ENCODE data around the gene ZBED1. TPM values are rescaled to one million over a fixed set of nuclear protein-coding genes. Genes with fewer than 3 reads are reported as not detected.
A peak's percentile ranks its signal among the peaks of the same experiment; 100 is the strongest.
"Not testable (repeated sequence)": the region's sequence is repeated elsewhere in the genome, so short reads cannot be mapped to it uniquely, and the experiment has no call there.

ZBED1 gene
- total RNA-seq, 1 experiment from 2014 or later, result 45.1 TPM

- H3K4me1 Mint-ChIP-seq, result peaks cover 25% of the 10 kb centered on the region
- peak overlapping the region; percentile 62; the same call in 1 of the 2 replicates for H3K27ac Mint-ChIP-seq
- CTCF ChIA-PET, result no interaction called here
- ATAC-seq (peak; percentile 34), DNase-seq (ENCODE audit: low spot score) (peak; percentile 52)
- POLR2A ChIA-PET, result no interaction called here
- peaks cover 60% of the 10 kb centered on the region for H3K36me3 Mint-ChIP-seq
- H3K4me3 Mint-ChIP-seq, result no peak overlapping the region
- H3K9me3 Mint-ChIP-seq, result peaks cover 46% of the 10 kb centered on the region
- TF ChIP-seq, protein P1, sequence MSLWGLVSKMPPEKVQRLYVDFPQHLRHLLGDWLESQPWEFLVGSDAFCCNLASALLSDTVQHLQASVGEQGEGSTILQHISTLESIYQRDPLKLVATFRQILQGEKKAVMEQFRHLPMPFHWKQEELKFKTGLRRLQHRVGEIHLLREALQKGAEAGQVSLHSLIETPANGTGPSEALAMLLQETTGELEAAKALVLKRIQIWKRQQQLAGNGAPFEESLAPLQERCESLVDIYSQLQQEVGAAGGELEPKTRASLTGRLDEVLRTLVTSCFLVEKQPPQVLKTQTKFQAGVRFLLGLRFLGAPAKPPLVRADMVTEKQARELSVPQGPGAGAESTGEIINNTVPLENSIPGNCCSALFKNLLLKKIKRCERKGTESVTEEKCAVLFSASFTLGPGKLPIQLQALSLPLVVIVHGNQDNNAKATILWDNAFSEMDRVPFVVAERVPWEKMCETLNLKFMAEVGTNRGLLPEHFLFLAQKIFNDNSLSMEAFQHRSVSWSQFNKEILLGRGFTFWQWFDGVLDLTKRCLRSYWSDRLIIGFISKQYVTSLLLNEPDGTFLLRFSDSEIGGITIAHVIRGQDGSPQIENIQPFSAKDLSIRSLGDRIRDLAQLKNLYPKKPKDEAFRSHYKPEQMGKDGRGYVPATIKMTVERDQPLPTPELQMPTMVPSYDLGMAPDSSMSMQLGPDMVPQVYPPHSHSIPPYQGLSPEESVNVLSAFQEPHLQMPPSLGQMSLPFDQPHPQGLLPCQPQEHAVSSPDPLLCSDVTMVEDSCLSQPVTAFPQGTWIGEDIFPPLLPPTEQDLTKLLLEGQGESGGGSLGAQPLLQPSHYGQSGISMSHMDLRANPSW (CRISPR knock-in tag; conservative IDR thresholded peaks at IDR 0.05; ENCODE audit: low read depth), result no peak
- TF ChIP-seq ETV6 (CRISPR knock-in tag; IDR thresholded peaks at IDR 0.05) (no peak), RORB (CRISPR knock-in tag; IDR thresholded peaks at IDR 0.05) (no peak)
- no peaks in the 10 kb centered on the region for H3K27me3 Mint-ChIP-seq (ENCODE audit: low read depth)
These were observed 36.7 kb downstream of the ZBED1 start for GRCh38 chrX:2463973-2464676.

DNA sequence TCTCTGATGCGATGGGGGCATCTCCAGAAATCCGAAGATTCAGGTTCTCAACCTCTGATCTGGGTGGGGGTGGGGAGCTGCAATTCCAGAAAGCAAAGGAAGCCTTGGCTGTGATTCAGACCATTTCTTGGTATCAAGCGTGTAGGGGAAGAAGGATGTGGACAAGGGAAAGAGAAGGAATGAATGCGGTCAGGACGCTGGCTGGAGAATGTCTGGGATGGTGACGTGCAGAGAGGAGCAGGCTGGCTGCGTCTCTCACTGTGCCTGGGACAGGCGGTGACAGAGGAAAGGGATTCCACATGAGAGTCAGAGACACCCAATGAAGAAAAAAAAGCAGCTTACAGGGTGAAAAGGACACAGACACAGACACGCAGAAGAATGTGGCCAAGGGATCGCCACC lies 37.3 kb downstream of the ZBED1 start:
- ATAC-seq; POLR2A ChIA-PET; DNase-seq (ENCODE audit: low spot score); H3K4me3 Mint-ChIP-seq; H3K27me3 Mint-ChIP-seq (ENCODE audit: low read depth); CTCF ChIA-PET: not testable (repeated sequence)
- Mint-ChIP-seq H3K36me3 (peaks cover 56% of the 10 kb centered on the region), H3K9me3 (peaks cover 43% of the 10 kb centered on the region), H3K4me1 (peaks cover 25% of the 10 kb centered on the region), H3K27ac (peak overlapping the region; percentile 62)

GRCh38 chrX:2462780-2463179 lies 38.0 kb downstream of the ZBED1 start:
- H3K36me3 Mint-ChIP-seq, result peaks cover 57% of the 10 kb centered on the region
- peaks cover 43% of the 10 kb centered on the region for H3K9me3 Mint-ChIP-seq
- no peaks in the 10 kb centered on the region for H3K27me3 Mint-ChIP-seq (ENCODE audit: low read depth)
- H3K27ac Mint-ChIP-seq, result peak overlapping the region; percentile 62
- TF ChIP-seq TP53 (CRISPR knock-in tag; IDR thresholded peaks at IDR 0.05), result no peak
- TF ChIP-seq MAX (CRISPR knock-in tag; IDR thresholded peaks at IDR 0.05), result peak; percentile 38; the same call in 1 of the 2 replicates
- 0 out of 2 replicates have a peak, but pooled peaks have one; percentile 18 for TF ChIP-seq SP1 (CRISPR knock-in tag; conservative IDR thresholded peaks at IDR 0.05)
- ChIA-PET POLR2A (no interaction called here), CTCF (no interaction called here)
- peak; percentile 69 for ATAC-seq
- no peak overlapping the region for H3K4me3 Mint-ChIP-seq
- peaks cover 25% of the 10 kb centered on the region for H3K4me1 Mint-ChIP-seq
- no peak for DNase-seq (ENCODE audit: low spot score)

DNA sequence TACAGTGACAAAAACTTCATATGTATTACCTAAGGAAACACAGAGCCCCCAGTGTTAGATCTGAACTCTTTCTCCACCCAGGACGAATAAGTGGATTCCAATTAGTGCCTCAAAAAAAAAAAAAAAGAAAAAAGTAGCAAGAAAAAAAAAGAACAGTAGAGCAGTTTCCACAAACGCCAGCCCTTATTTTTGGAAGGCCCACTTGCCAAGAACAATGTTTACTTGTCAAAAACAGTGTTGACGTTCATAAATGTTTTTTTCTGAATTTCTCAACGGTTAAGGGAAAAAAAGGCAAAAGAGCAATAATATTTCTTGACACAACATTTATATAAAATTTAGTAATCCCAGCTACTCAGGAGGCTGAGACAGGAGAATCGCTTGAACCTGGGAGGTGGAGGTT lies 38.7 kb downstream of the ZBED1 start:
- Mint-ChIP-seq H3K4me1 (peaks cover 25% of the 10 kb centered on the region), H3K4me3 (no peak overlapping the region), H3K27me3 (ENCODE audit: low read depth) (no peaks in the 10 kb centered on the region), H3K27ac (peak overlapping the region; percentile 94), H3K9me3 (peaks cover 38% of the 10 kb centered on the region), H3K36me3 (peaks cover 58% of the 10 kb centered on the region)
- ChIA-PET CTCF (no interaction called here), POLR2A (no interaction called here)
- no peak for DNase-seq (ENCODE audit: low spot score)
- ATAC-seq, result no peak
- no peak for TF ChIP-seq HMGA2 (CRISPR knock-in tag; IDR thresholded peaks at IDR 0.05)
- no peak for TF ChIP-seq ATF3 (CRISPR knock-in tag; conservative IDR thresholded peaks at IDR 0.05)
- TF ChIP-seq EMX1 (CRISPR knock-in tag; IDR thresholded peaks at IDR 0.05), result no peak
- TF ChIP-seq TCF7 (CRISPR knock-in tag; IDR thresholded peaks at IDR 0.05; ENCODE audit: low read depth), result no peak
- TF ChIP-seq ZSCAN18 (CRISPR knock-in tag; IDR thresholded peaks at IDR 0.05), result no peak
- TF ChIP-seq MXD4 (CRISPR knock-in tag; IDR thresholded peaks at IDR 0.05; ENCODE audit: borderline replicate concordance), result no peak
- no peak for TF ChIP-seq ZMAT4 (CRISPR knock-in tag; IDR thresholded peaks at IDR 0.05)
- TF ChIP-seq ZBTB21 (CRISPR knock-in tag; IDR thresholded peaks at IDR 0.05; ENCODE audit: borderline replicate concordance), result no peak
- TF ChIP-seq RELA (CRISPR knock-in tag; IDR thresholded peaks at IDR 0.05; ENCODE audit: borderline replicate concordance), result no peak
- no peak for TF ChIP-seq E2F5 (CRISPR knock-in tag; IDR thresholded peaks at IDR 0.05)
- TF ChIP-seq FOXP1 (CRISPR knock-in tag; IDR thresholded peaks at IDR 0.05; ENCODE audit: borderline replicate concordance), result no peak
- TF ChIP-seq ZNF232 (CRISPR knock-in tag; IDR thresholded peaks at IDR 0.05), result no peak
- TF ChIP-seq RORB (CRISPR knock-in tag; IDR thresholded peaks at IDR 0.05), result no peak
